Measurements from ENCODE around the gene SMARCA2.

SMARCA2 gene

GRCh38 chr9:2198956-2199635, 183.9 kb downstream of the SMARCA2 start:
- H3K4me1 ChIP-seq (ENCODE audit: control insufficient read depth, insufficient read depth, low read length): no peaks in the 10 kb centered on the region
- H3K36me3 ChIP-seq (ENCODE audit: control insufficient read depth, insufficient read depth, low read length): no peaks in the 10 kb centered on the region
- no peak overlapping the region for H3K4me3 ChIP-seq (ENCODE audit: low read length)
- no peaks in the 10 kb centered on the region for H3K27me3 ChIP-seq (ENCODE audit: control insufficient read depth, insufficient read depth, low read length)
- no peaks in the 10 kb centered on the region for H3K9me3 ChIP-seq (ENCODE audit: control insufficient read depth, low read length)
- no peak overlapping the region for H3K9ac ChIP-seq (ENCODE audit: low read length)

GRCh38 chr9:2199999-2200796, 185.1 kb downstream of the SMARCA2 start:
- Histone ChIP-seq H3K9ac (ENCODE audit: low read length) (no peak overlapping the region), H3K4me3 (ENCODE audit: low read length) (no peak overlapping the region), H3K36me3 (ENCODE audit: control insufficient read depth, insufficient read depth, low read length) (no peaks in the 10 kb centered on the region), H3K27me3 (ENCODE audit: control insufficient read depth, insufficient read depth, low read length) (no peaks in the 10 kb centered on the region), H3K4me1 (ENCODE audit: control insufficient read depth, insufficient read depth, low read length) (no peaks in the 10 kb centered on the region), H3K9me3 (ENCODE audit: control insufficient read depth, low read length) (no peaks in the 10 kb centered on the region)

DNA sequence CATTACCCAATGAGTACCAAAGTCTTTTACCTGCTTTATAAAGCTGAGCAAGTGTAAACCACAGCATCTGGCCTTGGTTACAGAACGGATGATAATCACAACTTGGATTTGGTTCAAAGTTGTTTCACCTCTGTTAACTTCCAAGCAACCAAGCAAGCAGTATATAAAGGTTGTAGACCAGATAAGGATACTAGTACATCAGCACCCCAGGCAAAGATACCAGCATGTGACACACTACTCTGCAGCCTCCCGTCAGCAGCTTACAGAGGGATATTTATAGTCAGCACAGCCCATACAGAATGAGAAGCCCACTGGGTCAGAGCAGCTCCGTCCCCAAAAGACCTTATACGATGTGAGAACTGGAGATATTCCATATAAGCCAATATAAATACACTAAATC, 193.3 kb downstream of the SMARCA2 start:
- Histone ChIP-seq H3K4me3 (ENCODE audit: low read length) (no peak overlapping the region), H3K9ac (ENCODE audit: low read length) (no peak overlapping the region), H3K36me3 (ENCODE audit: control insufficient read depth, insufficient read depth, low read length) (no peaks in the 10 kb centered on the region), H3K4me1 (ENCODE audit: control insufficient read depth, insufficient read depth, low read length) (no peaks in the 10 kb centered on the region), H3K9me3 (ENCODE audit: control insufficient read depth, low read length) (no peaks in the 10 kb centered on the region), H3K27me3 (ENCODE audit: control insufficient read depth, insufficient read depth, low read length) (no peaks in the 10 kb centered on the region)

- no peaks in the 10 kb centered on the region for H3K36me3 ChIP-seq (ENCODE audit: control insufficient read depth, insufficient read depth, low read length)
- H3K4me1 ChIP-seq (ENCODE audit: control insufficient read depth, insufficient read depth, low read length): no peaks in the 10 kb centered on the region
- no peaks in the 10 kb centered on the region for H3K27me3 ChIP-seq (ENCODE audit: control insufficient read depth, insufficient read depth, low read length)
- no peaks in the 10 kb centered on the region for H3K9me3 ChIP-seq (ENCODE audit: control insufficient read depth, low read length)
- no peak overlapping the region for H3K9ac ChIP-seq (ENCODE audit: low read length)
- H3K4me3 ChIP-seq (ENCODE audit: low read length): no peak overlapping the region
Observed at GRCh38 chr9:2208991-2209390, 193.8 kb downstream of the SMARCA2 start.

GRCh38 chr9:2209400-2209799, 194.3 kb downstream of the SMARCA2 start:
- Histone ChIP-seq H3K4me3 (ENCODE audit: low read length) (no peak overlapping the region), H3K9me3 (ENCODE audit: control insufficient read depth, low read length) (no peaks in the 10 kb centered on the region), H3K27me3 (ENCODE audit: control insufficient read depth, insufficient read depth, low read length) (no peaks in the 10 kb centered on the region), H3K9ac (ENCODE audit: low read length) (no peak overlapping the region), H3K36me3 (ENCODE audit: control insufficient read depth, insufficient read depth, low read length) (no peaks in the 10 kb centered on the region), H3K4me1 (ENCODE audit: control insufficient read depth, insufficient read depth, low read length) (no peaks in the 10 kb centered on the region)

GRCh38 chr9:2210201-2210600, 195.1 kb downstream of the SMARCA2 start:
- Histone ChIP-seq H3K36me3 (ENCODE audit: control insufficient read depth, insufficient read depth, low read length) (no peaks in the 10 kb centered on the region), H3K4me1 (ENCODE audit: control insufficient read depth, insufficient read depth, low read length) (no peaks in the 10 kb centered on the region), H3K4me3 (ENCODE audit: low read length) (no peak overlapping the region), H3K9ac (ENCODE audit: low read length) (no peak overlapping the region), H3K9me3 (ENCODE audit: control insufficient read depth, low read length) (no peaks in the 10 kb centered on the region), H3K27me3 (ENCODE audit: control insufficient read depth, insufficient read depth, low read length) (no peaks in the 10 kb centered on the region)

DNA sequence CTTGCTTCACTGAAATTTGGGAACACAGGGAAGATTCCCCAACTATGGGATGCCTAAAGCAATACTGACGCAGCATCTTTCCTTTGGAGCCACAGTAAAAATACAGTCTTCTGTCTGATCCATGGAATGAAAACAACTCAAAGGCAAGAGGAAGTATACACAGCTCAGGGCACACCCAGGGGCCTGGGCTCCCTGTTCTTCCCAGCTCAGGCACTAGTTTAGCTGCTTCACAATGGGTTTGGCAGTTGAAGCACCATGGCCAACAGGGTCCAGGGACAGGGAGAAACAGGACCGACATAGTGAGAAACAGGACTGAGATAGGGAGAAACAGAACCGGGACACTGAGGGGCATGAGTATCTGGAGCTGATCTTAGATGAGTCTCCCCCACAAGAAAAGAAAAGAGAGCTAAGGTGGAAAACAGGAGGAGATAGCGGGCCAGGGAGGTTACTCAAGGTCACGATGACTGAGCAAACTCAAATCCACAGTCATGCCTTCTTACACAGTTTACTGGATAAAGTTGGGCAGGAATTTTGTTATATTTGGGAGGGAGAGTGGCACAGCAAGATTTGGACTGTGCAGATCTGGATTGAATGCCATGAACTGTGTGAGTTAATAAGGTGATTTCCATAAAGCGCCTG, 198.8 kb downstream of the SMARCA2 start:
- no peaks in the 10 kb centered on the region for H3K9me3 ChIP-seq (ENCODE audit: control insufficient read depth, low read length)
- H3K4me1 ChIP-seq (ENCODE audit: control insufficient read depth, insufficient read depth, low read length): no peaks in the 10 kb centered on the region
- H3K9ac ChIP-seq (ENCODE audit: low read length): no peak overlapping the region
- H3K36me3 ChIP-seq (ENCODE audit: control insufficient read depth, insufficient read depth, low read length): no peaks in the 10 kb centered on the region
- no peaks in the 10 kb centered on the region for H3K27me3 ChIP-seq (ENCODE audit: control insufficient read depth, insufficient read depth, low read length)
- H3K4me3 ChIP-seq (ENCODE audit: low read length): no peak overlapping the region

GRCh38 chr9:2214707-2215106, 199.6 kb downstream of the SMARCA2 start:
- H3K27me3 ChIP-seq (ENCODE audit: control insufficient read depth, insufficient read depth, low read length): no peaks in the 10 kb centered on the region
- no peak overlapping the region for H3K4me3 ChIP-seq (ENCODE audit: low read length)
- H3K4me1 ChIP-seq (ENCODE audit: control insufficient read depth, insufficient read depth, low read length): no peaks in the 10 kb centered on the region
- H3K9ac ChIP-seq (ENCODE audit: low read length): no peak overlapping the region
- no peaks in the 10 kb centered on the region for H3K36me3 ChIP-seq (ENCODE audit: control insufficient read depth, insufficient read depth, low read length)
- H3K9me3 ChIP-seq (ENCODE audit: control insufficient read depth, low read length): no peaks in the 10 kb centered on the region

DNA sequence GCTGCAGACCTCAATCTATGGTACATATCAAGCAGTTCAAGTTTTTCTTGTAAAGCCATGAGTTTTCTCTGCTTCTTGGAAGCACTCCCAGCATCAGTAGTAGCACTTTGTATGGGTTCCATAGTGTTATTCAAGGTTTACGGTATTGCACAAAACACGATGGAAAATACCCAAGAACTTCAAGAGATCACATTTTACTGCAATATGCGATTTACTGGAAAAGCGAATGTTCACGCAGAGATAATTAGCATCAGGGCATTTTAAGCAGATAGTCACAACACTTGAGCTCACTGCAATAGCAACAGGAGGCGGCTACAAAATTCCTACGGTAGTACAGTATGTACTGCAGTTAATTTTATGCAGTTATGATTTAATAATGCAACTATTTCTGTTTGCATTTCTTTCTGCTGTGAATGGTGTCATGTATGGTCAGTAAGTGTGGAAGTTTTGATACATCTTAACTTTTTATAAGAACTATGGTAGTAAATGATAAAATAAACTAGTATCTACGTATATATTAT, 200.8 kb downstream of the SMARCA2 start:
- Histone ChIP-seq H3K9ac (ENCODE audit: low read length) (no peak overlapping the region), H3K36me3 (ENCODE audit: control insufficient read depth, insufficient read depth, low read length) (no peaks in the 10 kb centered on the region), H3K4me3 (ENCODE audit: low read length) (no peak overlapping the region), H3K27me3 (ENCODE audit: control insufficient read depth, insufficient read depth, low read length) (no peaks in the 10 kb centered on the region), H3K9me3 (ENCODE audit: control insufficient read depth, low read length) (no peaks in the 10 kb centered on the region), H3K4me1 (ENCODE audit: control insufficient read depth, insufficient read depth, low read length) (no peaks in the 10 kb centered on the region)

GRCh38 chr9:2216591-2216990, 201.4 kb downstream of the SMARCA2 start:
- no peak overlapping the region for H3K9ac ChIP-seq (ENCODE audit: low read length)
- H3K9me3 ChIP-seq (ENCODE audit: control insufficient read depth, low read length): no peaks in the 10 kb centered on the region
- no peaks in the 10 kb centered on the region for H3K36me3 ChIP-seq (ENCODE audit: control insufficient read depth, insufficient read depth, low read length)
- no peaks in the 10 kb centered on the region for H3K4me1 ChIP-seq (ENCODE audit: control insufficient read depth, insufficient read depth, low read length)
- no peak overlapping the region for H3K4me3 ChIP-seq (ENCODE audit: low read length)
- no peaks in the 10 kb centered on the region for H3K27me3 ChIP-seq (ENCODE audit: control insufficient read depth, insufficient read depth, low read length)

- Histone ChIP-seq H3K4me1 (ENCODE audit: control insufficient read depth, insufficient read depth, low read length) (no peaks in the 10 kb centered on the region), H3K27me3 (ENCODE audit: control insufficient read depth, insufficient read depth, low read length) (no peaks in the 10 kb centered on the region), H3K4me3 (ENCODE audit: low read length) (no peak overlapping the region), H3K9me3 (ENCODE audit: control insufficient read depth, low read length) (no peaks in the 10 kb centered on the region), H3K9ac (ENCODE audit: low read length) (no peak overlapping the region), H3K36me3 (ENCODE audit: control insufficient read depth, insufficient read depth, low read length) (no peaks in the 10 kb centered on the region)
Observed at GRCh38 chr9:2217540-2217939, 202.4 kb downstream of the SMARCA2 start.

- H3K36me3 ChIP-seq (ENCODE audit: control insufficient read depth, insufficient read depth, low read length): no peaks in the 10 kb centered on the region
- H3K9ac ChIP-seq (ENCODE audit: low read length): no peak overlapping the region
- no peaks in the 10 kb centered on the region for H3K4me1 ChIP-seq (ENCODE audit: control insufficient read depth, insufficient read depth, low read length)
- no peak overlapping the region for H3K4me3 ChIP-seq (ENCODE audit: low read length)
- no peaks in the 10 kb centered on the region for H3K9me3 ChIP-seq (ENCODE audit: control insufficient read depth, low read length)
- H3K27me3 ChIP-seq (ENCODE audit: control insufficient read depth, insufficient read depth, low read length): no peaks in the 10 kb centered on the region
Observed at GRCh38 chr9:2220036-2220435, 204.9 kb downstream of the SMARCA2 start.

Measured in mucosa of stomach (tissue), 1 donor.